GM23248 (cell line): ENCODE results near the gene PNPLA7. TPM values are rescaled to one million over a fixed set of nuclear protein-coding genes. Genes with fewer than 3 reads are reported as not detected.

Source experiments
- DNase-seq: peaks from one replicate; pipeline ENCODE4 v3.0.0-alpha.2; 2015
- H2AFZ ChIP-seq: fragments of 200-600 bp; sonication (generic); 2 replicates; pipeline ENCODE4 v1.6.1; 2016; ENCODE audit warnings: antibody characterized with exemption
- H3F3A ChIP-seq: fragments of 200-600 bp; sonication (generic); 2 replicates; pipeline ENCODE4 v1.6.1; 2016; ENCODE audit warnings: mild to moderate bottlenecking, antibody characterized with exemption, mixed run types; ENCODE audit not compliant: insufficient read depth
- H3K27ac ChIP-seq: fragments of 200-600 bp; sonication (generic); 2 replicates; pipeline ENCODE4 v1.5.1; 2016; ENCODE audit warnings: mild to moderate bottlenecking
- H3K27me3 ChIP-seq: fragments of 200-600 bp; sonication (generic); replicated peaks from 2 replicates; pipeline ENCODE4 v1.6.1; 2016; ENCODE audit warnings: mild to moderate bottlenecking; ENCODE audit not compliant: insufficient read depth
- H3K36me3 ChIP-seq: fragments of 200-600 bp; sonication (generic); 2 replicates; pipeline ENCODE4 v1.6.1; 2016; ENCODE audit warnings: low read depth, mild to moderate bottlenecking
- H3K4me1 ChIP-seq: fragments of 200-600 bp; sonication (generic); 2 replicates; pipeline ENCODE4 v1.6.1; 2016; ENCODE audit warnings: mild to moderate bottlenecking; ENCODE audit not compliant: insufficient read depth
- H3K4me2 ChIP-seq: fragments of 200-600 bp; sonication (generic); one replicate; pipeline ENCODE4 v1.6.1; 2016; ENCODE audit warnings: mild to moderate bottlenecking; ENCODE audit not compliant: unreplicated experiment
- H3K4me3 ChIP-seq: fragments of 200-600 bp; sonication (generic); 2 replicates; pipeline ENCODE4 v1.5.1; 2016; ENCODE audit warnings: mild to moderate bottlenecking
- H3K79me2 ChIP-seq: fragments of 200-600 bp; sonication (generic); 2 replicates; pipeline ENCODE4 v1.6.1; 2016; ENCODE audit warnings: mild to moderate bottlenecking; ENCODE audit not compliant: insufficient read depth
- H3K9ac ChIP-seq: fragments of 200-600 bp; sonication (generic); 2 replicates; pipeline ENCODE4 v1.6.1; 2016; ENCODE audit warnings: mild to moderate bottlenecking
- H3K9me2 ChIP-seq: fragments of 200-600 bp; sonication (generic); 2 replicates; pipeline ENCODE4 v1.6.1; 2016; ENCODE audit warnings: mixed run types, mild to moderate bottlenecking, moderate library complexity; ENCODE audit not compliant: insufficient read depth
- H3K9me3 ChIP-seq: fragments of 200-600 bp; sonication (generic); one replicate; pipeline ENCODE4 v1.6.1; 2017; ENCODE audit warnings: low read depth
- H4K20me1 ChIP-seq: fragments of 200-600 bp; sonication (generic); 2 replicates; pipeline ENCODE4 v1.6.0; 2016; ENCODE audit not compliant: insufficient read depth
- EZH2 ChIP-seq: fragments of 200-600 bp; sonication (generic); IDR thresholded peaks from 2 replicates; pipeline ENCODE4 v1.6.1; 2018; ENCODE audit warnings: antibody characterized with exemption, mild to moderate bottlenecking; ENCODE audit not compliant: insufficient read depth, poor library complexity, severe bottlenecking
- EZH2phosphoT487 ChIP-seq: fragments of 200-600 bp; sonication (generic); IDR thresholded peaks from 2 replicates; pipeline ENCODE4 v1.6.1; 2018; ENCODE audit warnings: antibody characterized with exemption, moderate library complexity, mild to moderate bottlenecking, low read depth; ENCODE audit not compliant: insufficient read depth
- WGBS, 2 experiments: methylation state at CpG; one replicate each; pipeline ENCODE4 v1.1.6; 2015 to 2017; ENCODE audit warnings: low lambda C conversion rate in 2 of 2, low coverage in 1 of 2; ENCODE audit errors: missing lambda C conversion rate in 2 of 2; 5-methylcytosine and 5-hydroxymethylcytosine counted together
- in situ Hi-C: fragments of 300-500 bp; cut with MboI; formaldehyde crosslinking; loops from 2 replicates; pipeline ENCODE4 v1.15.0; 2020
- polyA plus RNA-seq: library from polyadenylated mRNA; unstranded; fragments of >200 nt; fragmentation: Nextera tagmentation; extraction: Ambion mirVana; gene quantifications from 2 replicates; pipeline ENCODE4 v1.2.1, GENCODE V29; 2016
- total RNA-seq: library from RNA; depleted of rRNA; stranded (reverse); fragments of >200 nt; shearing (Covaris generic); gene quantifications from 2 replicates; pipeline ENCODE4 v1.2.3, GENCODE V29; 2014

The PNPLA7 gene
- total and polyA plus RNA-seq, 2 experiments from 2014 or later = 0.54 to 0.59 TPM

GRCh38 chr9:137581361-137582285, 31.4 kb upstream of the PNPLA7 start:
- Histone ChIP-seq H4K20me1 (no peaks in the 10 kb centered on the region), H3K9ac (no peak overlapping the region), H3K4me1 (peaks cover 13% of the 10 kb centered on the region), H3K4me3 (no peak overlapping the region), H3K36me3 (peaks cover 7% of the 10 kb centered on the region; the same call in 1 of the 2 replicates), H3K27me3 (no peaks in the 10 kb centered on the region), H2AFZ (no peak overlapping the region), H3K79me2 (peaks cover 62% of the 10 kb centered on the region), H3K4me2 (no peak overlapping the region), H3K9me2 (no peaks in the 10 kb centered on the region), H3F3A (0 out of 2 replicates have a peak, but pooled peaks cover 5% of the 10 kb centered on the region), H3K9me3 (no peaks in the 10 kb centered on the region), H3K27ac (no peak overlapping the region)
- TF ChIP-seq EZH2phosphoT487 (no peak), EZH2 (no peak)
- 90% methylated on average over 22 of the region's 22 CpGs for WGBS, 2 experiments
- in situ Hi-C loops = no loop called here
- DNase-seq = no peak

GRCh38 chr9:137580954-137581322, 30.7 kb upstream of the PNPLA7 start:
- Histone ChIP-seq H3K4me2 (no peak overlapping the region), H3K4me1 (peaks cover 13% of the 10 kb centered on the region), H2AFZ (no peak overlapping the region), H3K9me2 (no peaks in the 10 kb centered on the region), H3K36me3 (0 out of 2 replicates have a peak, but pooled peaks cover 4% of the 10 kb centered on the region), H3F3A (0 out of 2 replicates have a peak, but pooled peaks cover 5% of the 10 kb centered on the region), H3K79me2 (peaks cover 62% of the 10 kb centered on the region), H3K4me3 (no peak overlapping the region), H3K27me3 (no peaks in the 10 kb centered on the region), H3K9me3 (no peaks in the 10 kb centered on the region), H3K9ac (no peak overlapping the region), H3K27ac (no peak overlapping the region), H4K20me1 (no peaks in the 10 kb centered on the region)
- in situ Hi-C loops = no loop called here
- no peak for DNase-seq
- TF ChIP-seq EZH2phosphoT487 (no peak), EZH2 (no peak)
- 95 to 98% methylated on average over 4 of the region's 4 CpGs for WGBS, 2 experiments

GRCh38 chr9:137580209-137580953, 30.2 kb upstream of the PNPLA7 start:
- 0 out of 2 replicates have a peak, but pooled peaks cover 4% of the 10 kb centered on the region for H3K36me3 ChIP-seq
- peaks cover 63% of the 10 kb centered on the region for H3K79me2 ChIP-seq
- H3K9me3 ChIP-seq = no peaks in the 10 kb centered on the region
- no peaks in the 10 kb centered on the region for H3K27me3 ChIP-seq
- H2AFZ ChIP-seq = no peak overlapping the region
- H3K4me1 ChIP-seq = peaks cover 13% of the 10 kb centered on the region
- in situ Hi-C loops = no loop called here
- no peaks in the 10 kb centered on the region for H3K9me2 ChIP-seq
- no peak overlapping the region for H3K4me2 ChIP-seq
- H3K4me3 ChIP-seq = no peak overlapping the region
- H3K27ac ChIP-seq = no peak overlapping the region
- 88 to 89% methylated on average over 23 of the region's 23 CpGs for WGBS, 2 experiments
- 0 out of 2 replicates have a peak, but pooled peaks cover 5% of the 10 kb centered on the region for H3F3A ChIP-seq
- H4K20me1 ChIP-seq = no peaks in the 10 kb centered on the region
- no peak for TF ChIP-seq EZH2
- no peak for TF ChIP-seq EZH2phosphoT487
- DNase-seq = no peak
- no peak overlapping the region for H3K9ac ChIP-seq

DNA sequence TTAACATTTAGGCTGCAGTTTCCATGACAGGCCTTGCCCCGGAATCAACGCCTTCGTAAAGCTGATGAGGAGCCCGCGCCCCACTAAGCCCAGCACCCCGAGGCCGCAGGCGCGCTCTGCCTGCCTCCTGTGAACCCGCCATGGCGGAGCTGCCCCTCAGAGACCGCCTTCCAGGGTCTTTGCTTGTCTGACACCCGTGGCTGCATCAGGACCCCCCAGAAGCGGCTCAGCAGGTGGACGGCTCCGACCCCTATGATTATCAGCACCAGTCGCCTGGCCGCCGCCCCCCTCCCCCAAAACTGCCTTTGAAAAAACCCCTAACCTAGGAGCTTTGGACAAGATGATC, 29.0 kb upstream of the PNPLA7 start:
- Histone ChIP-seq H3K9me2 (no peaks in the 10 kb centered on the region), H2AFZ (peak overlapping the region; percentile 74)
- in situ Hi-C loops = no loop called here

More for the DNA sequence above, 29.0 kb upstream of the PNPLA7 start:
- peak overlapping the region; percentile 86 for H3K9ac ChIP-seq
- no peaks in the 10 kb centered on the region for H3K27me3 ChIP-seq
- DNase-seq = peak; percentile 12
- TF ChIP-seq EZH2 (no peak), EZH2phosphoT487 (no peak)
- 5 to 7% methylated on average over 18 to 19 of the region's 19 CpGs for WGBS, 2 experiments
- 0 out of 2 replicates have a peak, but pooled peaks cover 4% of the 10 kb centered on the region for H3K36me3 ChIP-seq
- H3K9me3 ChIP-seq = no peaks in the 10 kb centered on the region
- 0 out of 2 replicates have a peak, but pooled peaks cover 5% of the 10 kb centered on the region for H3F3A ChIP-seq
- peak overlapping the region; percentile 68 for H3K4me2 ChIP-seq
- H3K79me2 ChIP-seq = peaks cover 64% of the 10 kb centered on the region
- no peaks in the 10 kb centered on the region for H4K20me1 ChIP-seq
- peaks cover 13% of the 10 kb centered on the region for H3K4me1 ChIP-seq
- peak overlapping the region; percentile 84 for H3K4me3 ChIP-seq
- peak overlapping the region; percentile 76 for H3K27ac ChIP-seq
